SK-N-SH treated with all-trans-retinoic acid at 6 μM for 48 hours (cell line): Measurements from ENCODE around the gene RGL3.
"Not testable (repeated sequence)": the region's sequence is repeated elsewhere in the genome, so short reads cannot be mapped to it uniquely, and the experiment has no call there.

Source experiments
- ATAC-seq: fragments of 200-7000 bp; cut with Tn5 transposase; 3 replicates; pipeline ENCODE4 v1.9.1; 2020; ENCODE audit warnings: mild to moderate bottlenecking, moderate library complexity
- BACH2 ChIP-seq: fragments of 250-450 bp; sonication (Bioruptor Pico); IDR thresholded peaks from 2 replicates; pipeline ENCODE4 v1.9.0; 2021; ENCODE audit warnings: mild to moderate bottlenecking, borderline replicate concordance
- CSDC2 ChIP-seq: fragments of 250-450 bp; sonication (Bioruptor Pico); IDR thresholded peaks from 2 replicates; pipeline ENCODE4 v1.5.0; 2020; ENCODE audit warnings: mild to moderate bottlenecking, moderate library complexity
- ESRRG ChIP-seq: fragments of 250-450 bp; sonication (Bioruptor Pico); IDR thresholded peaks from 2 replicates; pipeline ENCODE4 v1.6.1; 2021; ENCODE audit warnings: mild to moderate bottlenecking
- GLIS3 ChIP-seq: fragments of 250-450 bp; sonication (Bioruptor Pico); IDR thresholded peaks from 2 replicates; pipeline ENCODE4 v1.5.0; 2020; ENCODE audit warnings: mild to moderate bottlenecking, moderate library complexity
- ISL1 ChIP-seq: fragments of 250-450 bp; sonication (Bioruptor Pico); IDR thresholded peaks from 2 replicates; pipeline ENCODE4 v2.1.2; 2022; ENCODE audit warnings: mild to moderate bottlenecking, moderate library complexity
- POU6F1 ChIP-seq: fragments of 250-450 bp; sonication (Bioruptor Pico); IDR thresholded peaks from 2 replicates; pipeline ENCODE4 v1.8.0; 2021; ENCODE audit warnings: low read depth, mild to moderate bottlenecking, moderate library complexity, borderline replicate concordance
- PPARA ChIP-seq: fragments of 250-450 bp; sonication (Bioruptor Pico); IDR thresholded peaks from 2 replicates; pipeline ENCODE4 v1.5.0; 2020; ENCODE audit warnings: mild to moderate bottlenecking, borderline replicate concordance
- RARB ChIP-seq: fragments of 250-450 bp; sonication (Bioruptor Pico); IDR thresholded peaks from 2 replicates; pipeline ENCODE4 v1.8.0; 2021; ENCODE audit warnings: mild to moderate bottlenecking, moderate library complexity
- SNAI2 ChIP-seq: fragments of 250-450 bp; sonication (Bioruptor Pico); IDR thresholded peaks from 2 replicates; pipeline ENCODE4 v1.5.0; 2020; ENCODE audit warnings: mild to moderate bottlenecking, moderate library complexity
- ZC3H10 ChIP-seq: fragments of 250-450 bp; sonication (Bioruptor Pico); IDR thresholded peaks from 2 replicates; pipeline ENCODE4 v1.5.1; 2021; ENCODE audit warnings: mild to moderate bottlenecking, moderate library complexity
- ZFP3 ChIP-seq: fragments of 250-450 bp; sonication (Bioruptor Pico); IDR thresholded peaks from 2 replicates; pipeline ENCODE4 v1.5.0; 2020; ENCODE audit warnings: mild to moderate bottlenecking, moderate library complexity
- ZFP30 ChIP-seq: fragments of 450-650 bp; formaldehyde crosslinking; IDR thresholded peaks from 2 replicates; pipeline ENCODE4 v1.5.0; 2022; ENCODE audit warnings: mild to moderate bottlenecking, moderate library complexity
- ZNF565 ChIP-seq: fragments of 450-650 bp; formaldehyde crosslinking; conservative IDR thresholded peaks from 2 replicates; pipeline ENCODE4 v1.5.0; 2020; ENCODE audit warnings: low read depth, mild to moderate bottlenecking, moderate library complexity
- ZNF70 ChIP-seq: fragments of 450-650 bp; formaldehyde crosslinking; IDR thresholded peaks from 2 replicates; pipeline ENCODE4 v1.5.0; 2020; ENCODE audit warnings: mild to moderate bottlenecking, moderate library complexity
- ZNF8 ChIP-seq: fragments of 450-650 bp; formaldehyde crosslinking; IDR thresholded peaks from 2 replicates; pipeline ENCODE4 v1.5.0; 2020; ENCODE audit warnings: mild to moderate bottlenecking, moderate library complexity
- TF ChIP-seq, protein P1 (sequence below): fragments of 250-450 bp; sonication (Bioruptor Pico); IDR thresholded peaks from 2 replicates; pipeline ENCODE4 v1.5.0; 2020; ENCODE audit warnings: mild to moderate bottlenecking, moderate library complexity
- TF ChIP-seq, protein P2 (sequence below): fragments of 250-450 bp; sonication (Bioruptor Pico); IDR thresholded peaks from 2 replicates; pipeline ENCODE4 v1.8.0; 2020; ENCODE audit warnings: mild to moderate bottlenecking, moderate library complexity, borderline replicate concordance
- TF ChIP-seq, protein P3 (sequence below): fragments of 250-450 bp; sonication (Bioruptor Pico); IDR thresholded peaks from 2 replicates; pipeline ENCODE4 v1.5.1; 2020; ENCODE audit warnings: low read depth, mild to moderate bottlenecking, moderate library complexity
- TF ChIP-seq, protein P4 (sequence below): fragments of 250-450 bp; sonication (Bioruptor Pico); IDR thresholded peaks from 2 replicates; pipeline ENCODE4 v1.5.1; 2021; ENCODE audit warnings: mild to moderate bottlenecking, moderate library complexity

RGL3 gene

DNA sequence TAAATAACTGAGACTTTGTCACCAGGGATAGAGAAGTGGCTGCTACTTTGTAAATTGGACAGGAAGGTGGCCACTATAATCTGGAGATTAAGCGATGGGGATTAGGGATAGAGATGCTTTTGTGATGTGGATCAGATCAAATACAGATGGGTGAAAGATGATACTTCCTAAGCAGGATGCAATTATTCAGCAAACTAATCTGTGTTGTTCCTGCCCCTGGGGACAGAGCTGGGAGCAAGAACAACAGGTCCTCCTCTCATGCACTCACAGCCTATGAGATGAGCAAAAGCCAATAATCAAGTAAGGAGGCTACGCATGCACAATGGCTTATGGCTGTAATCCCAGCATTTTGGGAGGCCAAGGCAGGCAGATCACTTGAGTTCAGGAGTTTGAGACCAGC, 4.6 kb downstream of the RGL3 start (continued):
- no peak for TF ChIP-seq ZFP30 (CRISPR knock-in tag)
- no peak for TF ChIP-seq PPARA (CRISPR knock-in tag)
- TF ChIP-seq ZFP3 (CRISPR knock-in tag) = no peak
- TF ChIP-seq, protein P1, sequence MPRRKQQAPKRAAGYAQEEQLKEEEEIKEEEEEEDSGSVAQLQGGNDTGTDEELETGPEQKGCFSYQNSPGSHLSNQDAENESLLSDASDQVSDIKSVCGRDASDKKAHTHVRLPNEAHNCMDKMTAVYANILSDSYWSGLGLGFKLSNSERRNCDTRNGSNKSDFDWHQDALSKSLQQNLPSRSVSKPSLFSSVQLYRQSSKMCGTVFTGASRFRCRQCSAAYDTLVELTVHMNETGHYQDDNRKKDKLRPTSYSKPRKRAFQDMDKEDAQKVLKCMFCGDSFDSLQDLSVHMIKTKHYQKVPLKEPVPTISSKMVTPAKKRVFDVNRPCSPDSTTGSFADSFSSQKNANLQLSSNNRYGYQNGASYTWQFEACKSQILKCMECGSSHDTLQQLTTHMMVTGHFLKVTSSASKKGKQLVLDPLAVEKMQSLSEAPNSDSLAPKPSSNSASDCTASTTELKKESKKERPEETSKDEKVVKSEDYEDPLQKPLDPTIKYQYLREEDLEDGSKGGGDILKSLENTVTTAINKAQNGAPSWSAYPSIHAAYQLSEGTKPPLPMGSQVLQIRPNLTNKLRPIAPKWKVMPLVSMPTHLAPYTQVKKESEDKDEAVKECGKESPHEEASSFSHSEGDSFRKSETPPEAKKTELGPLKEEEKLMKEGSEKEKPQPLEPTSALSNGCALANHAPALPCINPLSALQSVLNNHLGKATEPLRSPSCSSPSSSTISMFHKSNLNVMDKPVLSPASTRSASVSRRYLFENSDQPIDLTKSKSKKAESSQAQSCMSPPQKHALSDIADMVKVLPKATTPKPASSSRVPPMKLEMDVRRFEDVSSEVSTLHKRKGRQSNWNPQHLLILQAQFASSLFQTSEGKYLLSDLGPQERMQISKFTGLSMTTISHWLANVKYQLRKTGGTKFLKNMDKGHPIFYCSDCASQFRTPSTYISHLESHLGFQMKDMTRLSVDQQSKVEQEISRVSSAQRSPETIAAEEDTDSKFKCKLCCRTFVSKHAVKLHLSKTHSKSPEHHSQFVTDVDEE (CRISPR knock-in tag) = no peak
- TF ChIP-seq ZNF565 (CRISPR knock-in tag) = no peak
- TF ChIP-seq ESRRG (CRISPR knock-in tag) = no peak
- no peak for TF ChIP-seq GLIS3 (CRISPR knock-in tag)
- no peak for TF ChIP-seq ZNF70 (CRISPR knock-in tag)
- no peak for TF ChIP-seq ZNF8

- ATAC-seq = no peak
- TF ChIP-seq ZNF70 (CRISPR knock-in tag) (no peak), CSDC2 (CRISPR knock-in tag) (no peak)
- TF ChIP-seq, protein P1 (CRISPR knock-in tag) = no peak
These were observed 8.4 kb downstream of the RGL3 start for GRCh38 chr19:11410682-11411081.

GRCh38 chr19:11408591-11408990, 10.5 kb downstream of the RGL3 start:
- TF ChIP-seq GLIS3 (CRISPR knock-in tag) (no peak), POU6F1 (CRISPR knock-in tag) (no peak), ZC3H10 (CRISPR knock-in tag) (no peak), RARB (CRISPR knock-in tag) (no peak), ZNF8 (no peak), BACH2 (CRISPR knock-in tag) (no peak), ISL1 (no peak), ZFP3 (CRISPR knock-in tag) (no peak), SNAI2 (CRISPR knock-in tag) (no peak), PPARA (CRISPR knock-in tag) (no peak), ZNF565 (CRISPR knock-in tag) (no peak), ESRRG (CRISPR knock-in tag) (no peak), ZFP30 (CRISPR knock-in tag) (no peak)
- TF ChIP-seq, protein P2, sequence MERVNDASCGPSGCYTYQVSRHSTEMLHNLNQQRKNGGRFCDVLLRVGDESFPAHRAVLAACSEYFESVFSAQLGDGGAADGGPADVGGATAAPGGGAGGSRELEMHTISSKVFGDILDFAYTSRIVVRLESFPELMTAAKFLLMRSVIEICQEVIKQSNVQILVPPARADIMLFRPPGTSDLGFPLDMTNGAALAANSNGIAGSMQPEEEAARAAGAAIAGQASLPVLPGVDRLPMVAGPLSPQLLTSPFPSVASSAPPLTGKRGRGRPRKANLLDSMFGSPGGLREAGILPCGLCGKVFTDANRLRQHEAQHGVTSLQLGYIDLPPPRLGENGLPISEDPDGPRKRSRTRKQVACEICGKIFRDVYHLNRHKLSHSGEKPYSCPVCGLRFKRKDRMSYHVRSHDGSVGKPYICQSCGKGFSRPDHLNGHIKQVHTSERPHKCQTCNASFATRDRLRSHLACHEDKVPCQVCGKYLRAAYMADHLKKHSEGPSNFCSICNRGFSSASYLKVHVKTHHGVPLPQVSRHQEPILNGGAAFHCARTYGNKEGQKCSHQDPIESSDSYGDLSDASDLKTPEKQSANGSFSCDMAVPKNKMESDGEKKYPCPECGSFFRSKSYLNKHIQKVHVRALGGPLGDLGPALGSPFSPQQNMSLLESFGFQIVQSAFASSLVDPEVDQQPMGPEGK (CRISPR knock-in tag) = no peak
- TF ChIP-seq, protein P3, sequence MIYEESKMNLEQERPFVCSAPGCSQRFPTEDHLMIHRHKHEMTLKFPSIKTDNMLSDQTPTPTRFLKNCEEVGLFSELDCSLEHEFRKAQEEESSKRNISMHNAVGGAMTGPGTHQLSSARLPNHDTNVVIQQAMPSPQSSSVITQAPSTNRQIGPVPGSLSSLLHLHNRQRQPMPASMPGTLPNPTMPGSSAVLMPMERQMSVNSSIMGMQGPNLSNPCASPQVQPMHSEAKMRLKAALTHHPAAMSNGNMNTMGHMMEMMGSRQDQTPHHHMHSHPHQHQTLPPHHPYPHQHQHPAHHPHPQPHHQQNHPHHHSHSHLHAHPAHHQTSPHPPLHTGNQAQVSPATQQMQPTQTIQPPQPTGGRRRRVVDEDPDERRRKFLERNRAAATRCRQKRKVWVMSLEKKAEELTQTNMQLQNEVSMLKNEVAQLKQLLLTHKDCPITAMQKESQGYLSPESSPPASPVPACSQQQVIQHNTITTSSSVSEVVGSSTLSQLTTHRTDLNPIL = no peak
- TF ChIP-seq, protein P1 (CRISPR knock-in tag) = no peak
- TF ChIP-seq, protein P4, sequence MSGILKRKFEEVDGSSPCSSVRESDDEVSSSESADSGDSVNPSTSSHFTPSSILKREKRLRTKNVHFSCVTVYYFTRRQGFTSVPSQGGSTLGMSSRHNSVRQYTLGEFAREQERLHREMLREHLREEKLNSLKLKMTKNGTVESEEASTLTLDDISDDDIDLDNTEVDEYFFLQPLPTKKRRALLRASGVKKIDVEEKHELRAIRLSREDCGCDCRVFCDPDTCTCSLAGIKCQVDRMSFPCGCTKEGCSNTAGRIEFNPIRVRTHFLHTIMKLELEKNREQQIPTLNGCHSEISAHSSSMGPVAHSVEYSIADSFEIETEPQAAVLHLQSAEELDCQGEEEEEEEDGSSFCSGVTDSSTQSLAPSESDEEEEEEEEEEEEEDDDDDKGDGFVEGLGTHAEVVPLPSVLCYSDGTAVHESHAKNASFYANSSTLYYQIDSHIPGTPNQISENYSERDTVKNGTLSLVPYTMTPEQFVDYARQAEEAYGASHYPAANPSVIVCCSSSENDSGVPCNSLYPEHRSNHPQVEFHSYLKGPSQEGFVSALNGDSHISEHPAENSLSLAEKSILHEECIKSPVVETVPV (CRISPR knock-in tag) = no peak
- ATAC-seq = no peak

DNA sequence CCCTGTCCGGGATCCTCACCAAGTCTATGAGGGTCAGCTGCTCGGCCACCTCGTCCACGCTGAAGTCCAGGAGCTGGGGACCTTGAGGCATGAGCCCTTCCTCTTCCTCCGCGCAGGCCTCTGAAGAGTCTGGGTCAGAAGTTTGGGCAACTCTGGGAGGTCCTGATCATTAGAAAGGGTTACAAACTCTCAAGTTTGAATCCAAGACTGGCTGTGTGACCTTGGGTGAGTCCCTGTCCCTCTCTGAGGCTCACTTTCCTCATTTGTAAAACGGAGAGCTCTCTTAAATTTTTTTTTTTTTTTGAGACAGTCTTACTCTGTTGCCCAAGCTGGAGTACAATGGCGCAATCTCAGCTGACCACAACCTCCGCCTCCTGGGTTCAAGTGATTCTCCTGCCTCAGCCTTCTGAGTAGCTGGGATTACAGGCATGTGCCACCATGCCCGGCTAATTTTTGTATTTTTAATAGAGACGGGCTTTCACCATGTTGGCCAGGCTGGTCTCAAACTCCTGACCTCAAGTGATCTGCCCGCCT, 12.3 kb downstream of the RGL3 start:
- not testable (repeated sequence) for ATAC-seq
